AG08396 (cell line): ENCODE measurements around the gene MYBPC3.

Source experiments
- DNase-seq: peaks from one replicate; pipeline ENCODE4 v3.0.0; 2012; ENCODE audit warnings: low spot score, mixed read lengths

MYBPC3 gene

GRCh38 chr11:47352556-47352955, at the start of gene MYBPC3:
TSS of gene MYBPC3 (minus strand) at chr11:47352702. CDS start at chr11:47352647, 55 bp downstream.
- no peak for DNase-seq

- no peak for DNase-seq
These were observed 48.3 kb upstream of the MYBPC3 start for GRCh38 chr11:47400768-47401279.

GRCh38 chr11:47399860-47400767, 47.6 kb upstream of the MYBPC3 start:
- DNase-seq, result peak; percentile 46

DNA sequence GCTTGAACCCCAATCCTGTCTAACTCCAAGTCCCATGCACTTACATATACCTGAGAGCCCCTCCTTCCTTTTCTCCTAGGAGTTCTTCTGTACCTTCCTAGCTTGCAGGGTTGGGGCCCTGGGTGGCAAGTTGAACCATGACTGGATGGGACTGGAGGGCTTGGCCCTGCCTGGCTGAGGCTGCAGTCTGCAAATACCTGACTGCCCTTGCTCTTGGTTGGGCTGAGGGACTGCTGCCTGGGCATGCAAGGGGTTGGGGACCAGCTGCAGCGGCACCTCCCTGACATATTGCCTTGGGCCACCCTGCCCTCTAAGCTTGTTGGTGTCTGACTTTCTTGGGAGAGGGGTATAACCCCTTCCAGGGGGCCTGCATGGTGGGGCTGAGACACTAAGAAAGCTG, 46.0 kb upstream of the MYBPC3 start:
- DNase-seq, result no peak

DNA sequence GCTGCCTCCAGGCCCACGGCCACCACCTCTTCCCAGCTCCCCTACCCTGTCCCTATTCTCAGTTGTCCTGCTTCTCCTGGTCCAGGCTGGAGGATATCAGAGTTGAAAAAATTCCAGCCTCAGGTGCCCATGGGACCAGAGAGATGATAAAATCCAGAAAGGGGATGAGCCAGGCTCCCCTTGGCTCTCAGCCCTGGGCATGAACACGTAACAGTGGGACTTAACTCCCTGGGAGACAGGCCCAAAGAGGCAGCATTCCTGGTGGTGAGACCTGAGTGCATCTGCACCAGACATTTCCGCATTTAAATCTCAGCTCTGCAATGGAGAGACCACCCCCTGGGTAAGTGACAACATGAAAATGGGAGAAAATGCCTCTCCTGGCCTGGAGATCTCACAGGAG, 45.5 kb upstream of the MYBPC3 start:
- DNase-seq, result no peak

DNA sequence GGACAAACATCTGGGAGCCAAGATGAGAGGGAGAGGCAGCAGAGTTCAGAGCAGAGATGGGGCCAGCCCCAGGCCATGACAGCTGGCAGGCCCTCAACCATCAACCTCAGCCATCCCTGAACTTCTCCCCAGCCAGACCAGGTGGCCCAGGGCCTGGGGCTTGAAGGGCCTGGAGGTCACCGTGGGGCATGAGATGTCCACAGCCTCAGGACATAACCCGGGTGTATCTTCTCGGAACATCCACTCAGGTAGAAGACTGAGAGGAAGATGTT, 43.5 kb upstream of the MYBPC3 start:
- DNase-seq, result no peak

DNA sequence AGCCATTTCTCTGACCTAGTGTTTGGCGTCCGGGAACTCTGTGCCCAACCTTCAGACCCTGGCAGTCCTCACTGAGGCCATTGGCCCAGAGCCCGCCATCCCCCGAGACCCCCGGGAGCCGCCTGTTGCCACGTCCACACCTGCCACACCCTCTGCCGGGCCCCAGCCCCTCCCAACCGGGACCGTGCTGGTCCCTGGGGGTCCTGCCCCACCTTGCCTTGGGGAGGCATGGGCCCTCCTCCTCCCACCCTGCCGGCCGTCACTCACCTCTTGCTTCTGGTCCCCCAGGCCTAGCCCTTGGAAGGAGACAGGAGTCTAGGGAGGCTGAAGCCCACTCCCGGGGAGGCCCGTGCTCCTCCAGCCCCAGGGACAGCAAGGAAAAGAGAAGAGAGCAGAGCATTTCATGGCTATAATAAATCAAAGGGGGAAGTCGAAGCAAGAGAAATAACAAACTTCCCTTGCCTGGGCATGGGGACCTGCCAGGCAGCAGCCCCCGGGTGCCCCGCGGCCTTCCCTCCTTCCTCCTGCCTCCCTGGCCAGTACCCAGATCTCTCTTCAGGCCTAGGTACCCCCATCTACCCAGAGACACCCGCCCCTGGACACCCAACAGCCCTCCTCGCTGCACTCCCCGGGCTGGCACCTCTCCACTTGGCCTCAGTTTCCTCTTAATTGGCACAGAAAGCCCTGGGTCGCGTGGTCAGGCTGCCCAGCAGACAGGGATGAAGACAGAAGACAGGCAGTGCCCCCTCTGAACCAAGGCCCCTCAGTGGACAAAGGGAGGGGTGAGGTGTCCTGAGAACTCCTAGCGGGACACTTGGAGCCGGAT, 42.9 kb upstream of the MYBPC3 start:
- DNase-seq, result no peak

GRCh38 chr11:47394322-47395222, 42.1 kb upstream of the MYBPC3 start:
- no peak for DNase-seq

- DNase-seq, result no peak
These were observed 41.5 kb upstream of the MYBPC3 start for GRCh38 chr11:47394050-47394321.

DNA sequence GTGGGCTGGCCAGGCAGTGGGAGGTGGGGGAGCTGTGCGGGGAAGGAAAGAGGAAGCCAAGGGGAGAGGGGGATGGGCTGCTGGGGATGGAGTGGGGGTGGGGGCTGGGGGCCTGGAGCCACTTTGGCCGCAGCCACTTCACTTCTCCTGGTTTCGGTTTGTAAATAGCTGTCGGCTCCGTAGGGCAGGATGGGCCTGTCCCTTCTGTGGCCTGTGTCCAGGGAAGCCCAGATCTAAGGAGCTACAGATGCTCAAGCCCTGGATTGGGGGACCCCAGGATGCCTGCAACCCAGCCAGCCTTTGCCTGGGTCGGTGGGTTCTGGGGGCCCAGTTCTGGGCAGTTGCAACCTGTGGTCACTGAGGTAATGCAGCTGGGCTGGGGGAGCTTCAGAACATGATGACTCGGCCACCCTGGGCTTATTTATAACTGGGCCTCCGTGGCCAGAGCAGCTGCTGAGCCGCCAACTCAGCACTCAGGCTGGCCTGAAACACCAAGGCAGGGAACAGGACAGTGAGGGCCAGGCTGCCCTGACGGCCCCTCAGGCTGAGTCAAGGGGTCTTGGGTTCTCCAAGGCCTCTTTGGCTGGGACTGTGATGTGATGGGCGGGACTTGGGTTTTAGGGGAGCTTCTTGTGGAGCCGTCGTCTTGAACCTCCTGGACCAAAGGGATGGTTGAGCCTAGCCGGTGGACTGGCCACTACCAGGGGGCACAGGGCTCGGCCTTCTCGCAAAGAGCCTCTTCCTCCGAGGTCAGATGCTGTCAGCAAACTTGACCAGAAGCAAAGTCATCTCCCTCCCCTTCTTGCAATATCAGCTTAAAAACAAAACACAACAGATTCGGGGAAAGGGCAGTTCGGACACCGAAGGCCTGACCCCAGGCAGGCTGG, 40.9 kb upstream of the MYBPC3 start:
- peak; percentile 87 for DNase-seq

GRCh38 chr11:47392546-47393162, 40.2 kb upstream of the MYBPC3 start:
- no peak for DNase-seq

DNA sequence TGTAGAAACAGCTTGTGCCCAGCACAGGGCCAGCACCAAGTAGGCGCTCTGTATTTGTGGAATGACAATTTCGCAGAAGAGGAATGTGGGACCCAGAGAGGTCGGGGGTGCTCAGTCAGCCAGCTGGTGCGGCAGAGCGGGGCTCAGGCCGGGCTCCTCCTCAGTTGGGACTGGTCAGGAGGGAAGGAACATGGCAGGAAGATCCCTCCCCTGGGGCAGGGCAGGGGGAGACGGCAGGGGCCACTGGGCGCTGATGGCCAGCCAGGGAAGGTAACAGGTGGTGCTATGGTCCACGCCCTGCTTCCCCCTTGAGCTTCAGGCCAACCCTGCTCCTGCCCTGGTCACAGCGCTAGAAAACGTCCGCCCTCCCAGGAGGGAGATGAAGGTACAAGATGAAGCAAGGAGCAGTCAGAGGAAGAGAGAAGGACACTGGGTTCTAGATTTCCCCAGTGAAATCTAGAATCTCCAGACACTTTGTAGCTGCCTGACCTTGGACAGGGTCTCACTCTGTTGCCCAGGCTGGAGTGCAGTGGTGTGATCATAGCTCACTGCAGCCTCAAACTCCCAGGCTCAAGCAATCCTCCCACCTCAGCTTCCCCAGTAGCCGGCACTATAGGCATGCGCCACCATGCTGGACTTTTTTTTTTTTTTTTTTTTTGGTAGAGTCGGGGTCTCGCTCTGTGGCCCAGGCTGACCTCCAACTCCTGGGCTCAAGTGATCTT, 39.4 kb upstream of the MYBPC3 start:
- no peak for DNase-seq

GRCh38 chr11:47391077-47391583, 38.6 kb upstream of the MYBPC3 start:
- no peak for DNase-seq

- DNase-seq, result no peak
These were observed 37.9 kb upstream of the MYBPC3 start for GRCh38 chr11:47390422-47390760.

GRCh38 chr11:47389577-47390421, 37.3 kb upstream of the MYBPC3 start:
- DNase-seq, result no peak

GRCh38 chr11:47388697-47389576, 36.4 kb upstream of the MYBPC3 start:
- DNase-seq, result no peak

GRCh38 chr11:47387944-47388696, 35.6 kb upstream of the MYBPC3 start:
- DNase-seq, result no peak
